GM19035 (cell line): ENCODE data around the gene TEX26.

Source experiments
- ATAC-seq: cut with Tn5 transposase; IDR thresholded peaks from one replicate; pipeline ENCODE4 v1.9.1; 2021; ENCODE audit not compliant: unreplicated experiment

Gene TEX26

GRCh38 chr13:30974350-30974749 is 41.9 kb downstream of the TEX26 start:
- ATAC-seq: no peak

GRCh38 chr13:30976025-30976424 is 43.6 kb downstream of the TEX26 start:
- no peak for ATAC-seq

- ATAC-seq: no peak
Measured at GRCh38 chr13:30978981-30979956, 46.8 kb downstream of the TEX26 start.

- ATAC-seq: no peak
Measured at GRCh38 chr13:30982506-30982905, 50.0 kb downstream of the TEX26 start.

- ATAC-seq: no peak
Measured at GRCh38 chr13:30982906-30983305, 50.5 kb downstream of the TEX26 start.

GRCh38 chr13:30983431-30983830 is 51.0 kb downstream of the TEX26 start:
- ATAC-seq: no peak

- ATAC-seq: no peak
Measured at GRCh38 chr13:30984620-30985019, 52.2 kb downstream of the TEX26 start.

- ATAC-seq: no peak
Measured at GRCh38 chr13:30985637-30986205, 53.3 kb downstream of the TEX26 start.

- ATAC-seq: no peak
Measured at GRCh38 chr13:30991184-30991583, 58.7 kb downstream of the TEX26 start.

GRCh38 chr13:30991922-30992321 is 59.5 kb downstream of the TEX26 start:
- no peak for ATAC-seq

GRCh38 chr13:30995331-30995730 is 62.9 kb downstream of the TEX26 start:
- ATAC-seq: no peak

GRCh38 chr13:30997697-30998096 is 65.2 kb downstream of the TEX26 start:
- no peak for ATAC-seq

GRCh38 chr13:30998136-30999088 is 66.0 kb downstream of the TEX26 start:
- ATAC-seq: no peak

- ATAC-seq: no peak
Measured at GRCh38 chr13:31000889-31001288, 68.4 kb downstream of the TEX26 start.

GRCh38 chr13:31001647-31002046 is 69.2 kb downstream of the TEX26 start:
- no peak for ATAC-seq

- no peak for ATAC-seq
Measured at GRCh38 chr13:31005066-31005465, 72.6 kb downstream of the TEX26 start.

- ATAC-seq: no peak
Measured at GRCh38 chr13:31007417-31007816, 75.0 kb downstream of the TEX26 start.

GRCh38 chr13:31008400-31009115 is 76.1 kb downstream of the TEX26 start:
- ATAC-seq: no peak

- no peak for ATAC-seq
Measured at GRCh38 chr13:31009166-31009565, 76.7 kb downstream of the TEX26 start.

- ATAC-seq: no peak
Measured at GRCh38 chr13:31010296-31010695, 77.8 kb downstream of the TEX26 start.
